ENCODE data around the gene WWC2. TPM values are rescaled to one million over a fixed set of nuclear protein-coding genes. Genes with fewer than 3 reads are reported as not detected.
"Not testable (repeated sequence)": the region's sequence is repeated elsewhere in the genome, so short reads cannot be mapped to it uniquely, and the experiment has no call there.

Gene WWC2
- total RNA-seq, 1 donor from 2014 or later = 48.0 TPM

DNA sequence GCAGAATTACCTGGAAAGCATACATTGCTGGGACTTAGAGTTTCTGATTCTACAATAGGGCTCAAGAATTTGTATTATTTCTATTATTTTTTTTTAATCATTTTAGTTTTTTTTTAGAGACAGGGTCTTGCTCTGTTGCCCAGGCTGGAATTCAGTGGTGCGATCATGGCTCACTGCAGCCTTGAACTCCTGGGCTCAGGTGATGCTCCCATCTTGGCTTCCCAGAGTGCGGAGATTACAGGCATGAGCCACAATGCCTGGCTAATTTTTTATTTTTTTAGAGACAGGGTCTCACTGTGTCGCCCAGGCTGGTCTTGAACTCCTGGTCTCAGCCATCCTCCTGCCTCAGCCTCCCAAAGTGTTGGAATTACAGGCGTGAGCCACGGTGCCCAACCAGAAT lies 92.6 kb downstream of the WWC2 start:
- H3K27ac Mint-ChIP-seq (ENCODE audit: unreplicated experiment) = no peak overlapping the region
- H3K27me3 Mint-ChIP-seq (ENCODE audit: low read depth) = no peaks in the 10 kb centered on the region
- H3K9me3 Mint-ChIP-seq (ENCODE audit: low read depth) = no peaks in the 10 kb centered on the region
- H3K4me1 Mint-ChIP-seq (ENCODE audit: low read depth) = peaks cover 22% of the 10 kb centered on the region
- no peak for DNase-seq (ENCODE audit: low spot score)
- H3K4me3 Mint-ChIP-seq (ENCODE audit: unreplicated experiment) = no peak overlapping the region
- H3K36me3 Mint-ChIP-seq (ENCODE audit: low read depth) = peaks cover 6% of the 10 kb centered on the region
- TF ChIP-seq, protein P1, sequence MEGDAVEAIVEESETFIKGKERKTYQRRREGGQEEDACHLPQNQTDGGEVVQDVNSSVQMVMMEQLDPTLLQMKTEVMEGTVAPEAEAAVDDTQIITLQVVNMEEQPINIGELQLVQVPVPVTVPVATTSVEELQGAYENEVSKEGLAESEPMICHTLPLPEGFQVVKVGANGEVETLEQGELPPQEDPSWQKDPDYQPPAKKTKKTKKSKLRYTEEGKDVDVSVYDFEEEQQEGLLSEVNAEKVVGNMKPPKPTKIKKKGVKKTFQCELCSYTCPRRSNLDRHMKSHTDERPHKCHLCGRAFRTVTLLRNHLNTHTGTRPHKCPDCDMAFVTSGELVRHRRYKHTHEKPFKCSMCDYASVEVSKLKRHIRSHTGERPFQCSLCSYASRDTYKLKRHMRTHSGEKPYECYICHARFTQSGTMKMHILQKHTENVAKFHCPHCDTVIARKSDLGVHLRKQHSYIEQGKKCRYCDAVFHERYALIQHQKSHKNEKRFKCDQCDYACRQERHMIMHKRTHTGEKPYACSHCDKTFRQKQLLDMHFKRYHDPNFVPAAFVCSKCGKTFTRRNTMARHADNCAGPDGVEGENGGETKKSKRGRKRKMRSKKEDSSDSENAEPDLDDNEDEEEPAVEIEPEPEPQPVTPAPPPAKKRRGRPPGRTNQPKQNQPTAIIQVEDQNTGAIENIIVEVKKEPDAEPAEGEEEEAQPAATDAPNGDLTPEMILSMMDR (IDR thresholded peaks at IDR 0.05) = no peak

DNA sequence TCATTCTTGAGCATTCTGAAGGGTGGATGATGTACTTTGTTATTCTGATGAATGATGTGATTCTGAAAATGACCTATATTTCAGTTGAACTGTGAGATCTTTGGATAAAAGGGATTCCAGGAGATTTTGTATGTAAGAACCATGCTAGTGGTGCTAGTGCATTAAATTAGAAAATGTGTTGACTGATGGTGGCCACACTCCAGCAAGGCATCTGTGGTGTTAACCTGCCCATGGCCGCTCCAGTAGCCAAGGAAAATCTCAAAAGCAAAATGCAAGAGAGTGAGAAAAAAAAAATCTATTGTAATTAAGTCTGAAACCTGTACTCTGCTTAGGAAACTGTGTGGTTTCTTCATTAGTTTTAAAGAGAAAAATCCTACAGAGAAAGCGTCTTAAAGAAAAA lies 93.5 kb downstream of the WWC2 start:
- H3K27me3 Mint-ChIP-seq (ENCODE audit: low read depth) = no peaks in the 10 kb centered on the region
- H3K27ac Mint-ChIP-seq (ENCODE audit: unreplicated experiment) = no peak overlapping the region
- DNase-seq (ENCODE audit: low spot score) = no peak
- peaks cover 6% of the 10 kb centered on the region for H3K36me3 Mint-ChIP-seq (ENCODE audit: low read depth)
- TF ChIP-seq, protein P1 (IDR thresholded peaks at IDR 0.05) = no peak
- peaks cover 22% of the 10 kb centered on the region for H3K4me1 Mint-ChIP-seq (ENCODE audit: low read depth)
- no peaks in the 10 kb centered on the region for H3K9me3 Mint-ChIP-seq (ENCODE audit: low read depth)
- H3K4me3 Mint-ChIP-seq (ENCODE audit: unreplicated experiment) = no peak overlapping the region

DNA sequence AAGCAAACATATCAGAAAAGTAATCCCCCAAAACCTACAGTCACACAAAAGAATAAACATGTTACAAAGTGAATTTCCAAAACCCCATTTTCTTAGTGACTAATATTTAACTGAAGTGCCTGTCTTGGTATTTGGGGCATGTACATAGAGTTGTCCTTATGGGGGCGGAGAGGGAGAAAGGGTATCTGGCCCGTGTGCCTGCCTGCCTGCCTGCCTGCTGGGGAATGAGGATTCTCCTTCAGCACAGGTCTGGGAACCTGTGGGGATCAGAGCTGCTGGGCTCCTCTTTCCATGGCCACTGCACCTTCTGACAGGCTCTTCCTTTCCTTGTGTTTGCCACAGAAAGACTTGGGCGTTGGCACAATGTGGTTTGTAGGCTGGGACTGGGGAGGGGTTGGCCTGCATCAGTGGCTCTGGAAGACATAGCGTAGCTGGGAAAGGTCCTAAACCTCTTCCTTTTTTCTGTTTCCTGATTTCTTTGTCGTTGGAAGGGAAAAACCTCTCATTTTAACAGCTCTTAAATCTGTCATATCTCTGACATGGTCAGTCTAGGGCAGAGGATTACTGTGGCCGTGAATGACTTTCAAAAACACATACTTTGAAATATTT lies 94.8 kb downstream of the WWC2 start:
- not testable (repeated sequence) for H3K36me3 Mint-ChIP-seq (ENCODE audit: low read depth)
- peaks cover 22% of the 10 kb centered on the region for H3K4me1 Mint-ChIP-seq (ENCODE audit: low read depth)

DNA sequence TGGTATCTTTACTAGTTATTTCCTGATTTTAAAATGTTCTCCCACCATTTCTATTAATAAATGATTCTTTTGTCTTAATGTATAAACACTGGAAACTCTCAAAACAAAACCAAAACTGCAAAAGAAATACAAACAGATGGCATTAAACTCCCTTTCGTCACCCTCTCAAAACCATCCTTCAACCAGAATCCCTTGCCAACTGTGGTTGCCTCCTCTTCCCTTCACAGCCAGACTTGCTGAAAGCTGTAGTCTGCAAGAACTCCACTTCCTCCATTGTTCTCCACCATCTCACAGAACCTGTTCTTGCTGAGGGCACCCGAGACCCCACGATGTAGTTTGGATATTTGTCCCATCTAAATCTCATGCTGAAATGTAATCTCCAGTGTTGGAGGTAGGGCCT lies 96.5 kb downstream of the WWC2 start:
- Mint-ChIP-seq H3K4me3 (ENCODE audit: unreplicated experiment) (no peak overlapping the region), H3K4me1 (ENCODE audit: low read depth) (peaks cover 28% of the 10 kb centered on the region), H3K27ac (ENCODE audit: unreplicated experiment) (no peak overlapping the region), H3K36me3 (ENCODE audit: low read depth) (peaks cover 7% of the 10 kb centered on the region), H3K27me3 (ENCODE audit: low read depth) (no peaks in the 10 kb centered on the region), H3K9me3 (ENCODE audit: low read depth) (no peaks in the 10 kb centered on the region)
- no peak for DNase-seq (ENCODE audit: low spot score)
- TF ChIP-seq, protein P1 (IDR thresholded peaks at IDR 0.05) = no peak

More for the DNA sequence above, 94.8 kb downstream of the WWC2 start:
- DNase-seq (ENCODE audit: low spot score); H3K27me3 Mint-ChIP-seq (ENCODE audit: low read depth); H3K4me3 Mint-ChIP-seq (ENCODE audit: unreplicated experiment); H3K9me3 Mint-ChIP-seq (ENCODE audit: low read depth): not testable (repeated sequence)
- peak overlapping the region; percentile 36 for H3K27ac Mint-ChIP-seq (ENCODE audit: unreplicated experiment)

DNA sequence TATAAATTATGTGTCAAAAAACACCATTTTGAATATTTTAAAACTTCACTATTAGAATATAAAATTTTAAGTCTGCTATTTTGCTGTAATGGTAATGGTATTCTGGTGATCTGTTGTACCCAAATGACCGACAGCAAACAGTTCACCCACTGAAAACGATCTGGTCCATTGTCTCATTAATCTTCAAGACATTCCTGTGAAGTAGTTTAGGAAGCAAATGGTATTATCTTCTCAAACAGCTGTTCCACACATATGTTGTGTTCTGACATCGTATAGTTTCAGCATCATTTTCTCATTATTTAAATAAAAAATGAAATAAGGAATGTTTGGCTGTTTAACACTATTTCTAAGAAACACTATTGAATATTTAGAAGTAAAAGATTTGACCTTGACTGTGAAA lies 98.1 kb downstream of the WWC2 start:
- no peak for DNase-seq (ENCODE audit: low spot score)
- H3K36me3 Mint-ChIP-seq (ENCODE audit: low read depth) = peaks cover 7% of the 10 kb centered on the region
- no peak overlapping the region for H3K4me3 Mint-ChIP-seq (ENCODE audit: unreplicated experiment)
- peaks cover 32% of the 10 kb centered on the region for H3K4me1 Mint-ChIP-seq (ENCODE audit: low read depth)
- H3K27me3 Mint-ChIP-seq (ENCODE audit: low read depth) = no peaks in the 10 kb centered on the region
- TF ChIP-seq, protein P1 (IDR thresholded peaks at IDR 0.05) = no peak
- no peak overlapping the region for H3K27ac Mint-ChIP-seq (ENCODE audit: unreplicated experiment)
- no peaks in the 10 kb centered on the region for H3K9me3 Mint-ChIP-seq (ENCODE audit: low read depth)

DNA sequence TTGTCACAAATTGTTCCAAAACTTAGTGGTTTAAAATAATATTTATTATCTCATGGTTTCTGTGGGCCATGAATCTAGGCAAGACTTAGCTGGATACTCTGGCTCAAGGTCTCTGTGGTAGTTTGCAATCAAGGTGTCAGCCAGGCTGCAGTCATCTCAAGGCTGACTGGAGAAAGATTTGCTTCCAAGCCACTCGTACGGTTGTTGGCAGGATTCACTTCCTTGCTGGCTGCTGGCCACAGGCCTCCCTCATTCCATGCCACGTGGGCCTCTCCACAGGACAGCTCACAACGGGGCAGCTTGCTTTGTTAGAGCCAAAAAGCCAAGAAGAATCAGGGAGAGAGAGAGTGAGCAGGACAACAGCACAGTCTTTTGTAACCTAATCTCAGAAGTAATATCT lies 101.4 kb downstream of the WWC2 start:
- no peaks in the 10 kb centered on the region for H3K9me3 Mint-ChIP-seq (ENCODE audit: low read depth)
- no peak for DNase-seq (ENCODE audit: low spot score)
- H3K36me3 Mint-ChIP-seq (ENCODE audit: low read depth) = peaks cover 7% of the 10 kb centered on the region
- H3K27me3 Mint-ChIP-seq (ENCODE audit: low read depth) = no peaks in the 10 kb centered on the region
- H3K4me3 Mint-ChIP-seq (ENCODE audit: unreplicated experiment) = peak overlapping the region; percentile 1
- H3K4me1 Mint-ChIP-seq (ENCODE audit: low read depth) = peaks cover 17% of the 10 kb centered on the region
- TF ChIP-seq, protein P1 (IDR thresholded peaks at IDR 0.05) = no peak
- peak overlapping the region; percentile 89 for H3K27ac Mint-ChIP-seq (ENCODE audit: unreplicated experiment)
